HG03565 (cell line): ENCODE measurements around the gene GPC4.

Source experiments
- ATAC-seq: cut with Tn5 transposase; IDR thresholded peaks from one replicate; pipeline ENCODE4 v1.9.1; 2021; ENCODE audit warnings: mild to moderate bottlenecking, moderate library complexity; ENCODE audit not compliant: unreplicated experiment

GPC4 gene

GRCh38 chrX:133412246-133412645, 3.0 kb downstream of the GPC4 start:
- no peak for ATAC-seq

GRCh38 chrX:133410550-133410949, 4.7 kb downstream of the GPC4 start:
- ATAC-seq: no peak

GRCh38 chrX:133405498-133406185, 9.6 kb downstream of the GPC4 start:
- no peak for ATAC-seq

GRCh38 chrX:133403984-133404383, 11.3 kb downstream of the GPC4 start:
- ATAC-seq: no peak

- ATAC-seq: no peak
These were observed 12.3 kb downstream of the GPC4 start for GRCh38 chrX:133402830-133403625.

GRCh38 chrX:133402042-133402453, 13.2 kb downstream of the GPC4 start:
- ATAC-seq: no peak

GRCh38 chrX:133401536-133401935, 13.8 kb downstream of the GPC4 start:
- ATAC-seq: no peak

- ATAC-seq: no peak
These were observed 15.9 kb downstream of the GPC4 start for GRCh38 chrX:133399411-133399810.

- ATAC-seq: no peak
These were observed 20.5 kb downstream of the GPC4 start for GRCh38 chrX:133394765-133395164.

- no peak for ATAC-seq
These were observed 22.6 kb downstream of the GPC4 start for GRCh38 chrX:133392671-133393070.

- ATAC-seq: no peak
These were observed 24.2 kb downstream of the GPC4 start for GRCh38 chrX:133391111-133391510.

GRCh38 chrX:133390676-133391075, 24.6 kb downstream of the GPC4 start:
- no peak for ATAC-seq

GRCh38 chrX:133389975-133390374, 25.3 kb downstream of the GPC4 start:
- ATAC-seq: no peak

- ATAC-seq: no peak
These were observed 30.8 kb downstream of the GPC4 start for GRCh38 chrX:133384454-133384853.

- no peak for ATAC-seq
These were observed 34.3 kb downstream of the GPC4 start for GRCh38 chrX:133380711-133381619.

- no peak for ATAC-seq
These were observed 38.9 kb downstream of the GPC4 start for GRCh38 chrX:133376422-133376821.

GRCh38 chrX:133375615-133376340, 39.5 kb downstream of the GPC4 start:
- ATAC-seq: no peak

GRCh38 chrX:133374874-133375387, 40.4 kb downstream of the GPC4 start:
- ATAC-seq: no peak

- ATAC-seq: no peak
These were observed 41.8 kb downstream of the GPC4 start for GRCh38 chrX:133373386-133374079.
